IMR-90 (cell line): ENCODE data around the gene RNGTT. TPM values are rescaled to one million over a fixed set of nuclear protein-coding genes. Genes with fewer than 3 reads are reported as not detected.

Experiments
- ATAC-seq: fragments of 200-7000 bp; cut with Tn5 transposase; 2 replicates; pipeline ENCODE4 v1.9.1; 2020; ENCODE audit warnings: low read depth, mild to moderate bottlenecking, moderate library complexity
- BruUV-seq: library from RNA; stranded (reverse); fragments of 400-500 nt; replicated peaks from 2 replicates; lab custom pipeline; 2021; lab: Mats Ljungman, UMichigan
- CTCF ChIA-PET: fragments of 300-600 bp; formaldehyde crosslinking; extraction: SDS; loops from one replicate; lab custom pipeline; 2021; ENCODE audit warnings: antibody characterized with exemption; lab: Yijun Ruan, JAX
- POLR2A ChIA-PET: fragments of 300-600 bp; sonication (Branson Sonifier 250); formaldehyde crosslinking; loops from one replicate; lab custom pipeline; 2022; ENCODE audit warnings: antibody characterized with exemption; ENCODE audit not compliant: unreplicated experiment; lab: Charles Lee
- DNase-seq: peaks from one replicate; pipeline ENCODE4 v3.0.0; 2013
- H2AFZ ChIP-seq: replicated peaks from 2 replicates; pipeline ENCODE3; 2013; ENCODE audit warnings: low read length, mild to moderate bottlenecking; ENCODE audit not compliant: poor library complexity
- H2AK5ac ChIP-seq: 2 replicates; pipeline ENCODE4 v1.6.1; 2013; ENCODE audit warnings: low read depth, low read length, inconsistent platforms
- H2AK9ac ChIP-seq: replicated peaks from 2 replicates; pipeline ENCODE3; 2013; ENCODE audit warnings: mild to moderate bottlenecking, low read depth, low read length, moderate library complexity; ENCODE audit not compliant: poor library complexity
- H2BK120ac ChIP-seq: 2 replicates; pipeline ENCODE4 v1.6.1; 2013; ENCODE audit warnings: low read depth, low read length, inconsistent platforms
- H2BK15ac ChIP-seq: 3 replicates; pipeline ENCODE4 v1.6.1; 2013; ENCODE audit warnings: low read depth, low read length, inconsistent platforms
- H2BK20ac ChIP-seq: 2 replicates; pipeline ENCODE4 v1.6.1; 2013; ENCODE audit warnings: low read depth, mild to moderate bottlenecking, inconsistent platforms, low read length, moderate library complexity
- H2BK5ac ChIP-seq: 2 replicates; pipeline ENCODE4 v1.6.1; 2013; ENCODE audit warnings: mild to moderate bottlenecking, low read depth, low read length, inconsistent platforms; ENCODE audit not compliant: poor library complexity, severe bottlenecking
- H3K14ac ChIP-seq: replicated peaks from 2 replicates; pipeline ENCODE4 v1.6.1; 2013; ENCODE audit warnings: low read depth, low read length, inconsistent platforms
- H3K18ac ChIP-seq: 2 replicates; pipeline ENCODE4 v1.6.1; 2013; ENCODE audit warnings: low read depth, low read length, control low read depth
- H3K23ac ChIP-seq: 2 replicates; pipeline ENCODE4 v1.6.1; 2013; ENCODE audit warnings: low read depth, low read length, inconsistent platforms
- H3K27ac ChIP-seq: 2 replicates; pipeline ENCODE4 v1.5.1; 2013; ENCODE audit warnings: mild to moderate bottlenecking, control low read depth, low read length; ENCODE audit not compliant: insufficient read depth
- H3K27me3 ChIP-seq: 2 replicates; pipeline ENCODE4 v1.6.1; 2013; ENCODE audit warnings: low read length; ENCODE audit not compliant: control insufficient read depth, insufficient read depth
- H3K36me3 ChIP-seq: 2 replicates; pipeline ENCODE4 v1.6.1; 2013; ENCODE audit warnings: low read length, mixed read lengths; ENCODE audit not compliant: control insufficient read depth, insufficient read depth
- H3K4ac ChIP-seq: 2 replicates; pipeline ENCODE4 v1.6.1; 2013; ENCODE audit warnings: low read depth, low read length, inconsistent platforms
- H3K4me1 ChIP-seq: 2 replicates; pipeline ENCODE4 v1.6.1; 2013; ENCODE audit warnings: low read length, mixed read lengths; ENCODE audit not compliant: control insufficient read depth, insufficient read depth
- H3K4me2 ChIP-seq: 2 replicates; pipeline ENCODE4 v1.6.1; 2013; ENCODE audit warnings: low read depth, mild to moderate bottlenecking, control low read depth, low read length, moderate library complexity
- H3K4me3 ChIP-seq: 2 replicates; pipeline ENCODE4 v1.5.1; 2013; ENCODE audit warnings: low read depth, mild to moderate bottlenecking, control low read depth, low read length, moderate library complexity; ENCODE audit not compliant: insufficient read depth
- H3K56ac ChIP-seq: 2 replicates; pipeline ENCODE4 v1.6.1; 2013; ENCODE audit warnings: low read length, inconsistent platforms; ENCODE audit not compliant: insufficient read depth; ENCODE audit errors: extremely low read depth
- H3K79me1 ChIP-seq, 2 experiments: 2 replicates each; pipeline ENCODE4 v1.6.1; 2013; ENCODE audit warnings: low read length in 2 of 2, inconsistent platforms in 1 of 2, low read depth in 1 of 2
- H3K9ac ChIP-seq: 2 replicates; pipeline ENCODE4 v1.6.1; 2013; ENCODE audit warnings: low read depth, low read length, control low read depth
- H3K9me1 ChIP-seq: 2 replicates; pipeline ENCODE4 v1.6.1; 2013; ENCODE audit warnings: low read length, inconsistent platforms; ENCODE audit not compliant: insufficient read depth
- H3K9me3 ChIP-seq: 2 replicates; pipeline ENCODE4 v1.6.1; 2013; ENCODE audit warnings: low read length; ENCODE audit not compliant: control insufficient read depth, insufficient read depth
- H4K20me1 ChIP-seq: 2 replicates; pipeline ENCODE4 v1.6.1; 2013; ENCODE audit warnings: low read length, inconsistent platforms; ENCODE audit not compliant: insufficient read depth
- H4K5ac ChIP-seq: 2 replicates; pipeline ENCODE4 v1.6.1; 2013; ENCODE audit warnings: mild to moderate bottlenecking, low read depth, low read length, control low read depth
- H4K8ac ChIP-seq, 2 experiments: 2 replicates each; pipeline ENCODE4 v1.6.1; 2013; ENCODE audit warnings: low read depth in 2 of 2, low read length in 2 of 2, control low read depth in 1 of 2, inconsistent platforms in 1 of 2
- H4K91ac ChIP-seq: 2 replicates; pipeline ENCODE4 v1.6.1; 2013; ENCODE audit warnings: low read depth, low read length, inconsistent platforms; ENCODE audit not compliant: insufficient read depth
- CHD1 ChIP-seq: IDR thresholded peaks from 2 replicates; pipeline ENCODE4 v1.6.1; 2012; ENCODE audit warnings: low read depth, low read length, improper control_type of control experiment
- ELK1 ChIP-seq: fragments of 150-350 bp; IDR thresholded peaks from 2 replicates; pipeline ENCODE4 v1.6.1; 2016; ENCODE audit warnings: low read depth, mild to moderate bottlenecking, low read length, moderate library complexity, borderline replicate concordance
- FOS ChIP-seq: fragments of 150-350 bp; IDR thresholded peaks from 2 replicates; pipeline ENCODE4 v1.6.1; 2016; ENCODE audit warnings: low read depth, low read length
- MAFK ChIP-seq: IDR thresholded peaks from 2 replicates; pipeline ENCODE4 v1.6.1; 2012; ENCODE audit warnings: low read depth, low read length, improper control_type of control experiment
- RAD21 ChIP-seq: IDR thresholded peaks from 2 replicates; pipeline ENCODE4 v1.6.1; 2012; ENCODE audit warnings: low read length, improper control_type of control experiment
- RCOR1 ChIP-seq: IDR thresholded peaks from 2 replicates; pipeline ENCODE4 v1.6.1; 2012; ENCODE audit warnings: mild to moderate bottlenecking, low read length, improper control_type of control experiment; ENCODE audit not compliant: insufficient replicate concordance
- WGBS, 2 experiments: methylation state at CpG; one replicate each; pipeline versions ENCODE4 v1.1.5 to v1.1.7; 2013; ENCODE audit warnings: missing lambda C conversion rate in 2 of 2; ENCODE audit not compliant: insufficient read length in 1 of 2; ENCODE audit errors: extremely low coverage in 2 of 2; 5-methylcytosine and 5-hydroxymethylcytosine counted together
- dilution Hi-C: fragments of 300-500 bp; cut with HindIII; formaldehyde crosslinking; loops from one replicate; pipeline ENCODE4 v1.14.3; 2018; ENCODE audit warnings: low sequenced_read_pairs; ENCODE audit not compliant: unreplicated experiment
- in situ Hi-C: fragments of 300-500 bp; cut with MboI; formaldehyde crosslinking; loops from 3 replicates; pipeline ENCODE4 v1.14.3; 2019; ENCODE audit warnings: low sequenced_read_pairs, inconsistent platforms, mixed read lengths
- intact Hi-C: fragments of 100-400 bp; cut with micrococcal nuclease; formaldehyde crosslinking; loops from 2 replicates; pipeline ENCODE4 v1.10.0; 2022
- polyA plus RNA-seq, 3 experiments: library from polyadenylated mRNA; depleted of rRNA; stranded (reverse); fragments of >200 nt; gene quantifications; 2 replicates each; pipeline ENCODE4 v1.2.3, GENCODE V29; 2012; ENCODE audit warnings: low replicate concordance in 1 of 3
- total RNA-seq: library from RNA; depleted of rRNA; stranded (reverse); fragments of >200 nt; gene quantifications from 2 replicates; pipeline ENCODE4 v1.2.3, GENCODE V29; 2012

The RNGTT gene
- total and polyA plus RNA-seq, 2 of the 4 experiments (the other 2 are of a cell fraction) = 5.4 to 21.7 TPM

GRCh38 chr6:88683734-88684133 lies 279.7 kb downstream of the RNGTT start:
- H4K8ac ChIP-seq = no peak overlapping the region
- WGBS, 2 experiments = 100% methylated on average over 1 of the region's 3 CpGs; no CpG with 5 or more reads in 1 of the 2 experiments
- H3K27me3 ChIP-seq = no peaks in the 10 kb centered on the region
- DNase-seq (peak; percentile 36), ATAC-seq (no peak)
- H3K18ac ChIP-seq = no peak overlapping the region
- CTCF ChIA-PET = no interaction called here
- dilution Hi-C loops = no loop called here
- no peak overlapping the region for H2AK5ac ChIP-seq
- H2BK15ac ChIP-seq = no peak overlapping the region
- POLR2A ChIA-PET = no interaction called here
- H2AFZ ChIP-seq = no peak overlapping the region
- no peaks in the 10 kb centered on the region for H3K9me1 ChIP-seq
- no peaks in the 10 kb centered on the region for H3K9me3 ChIP-seq
- no peak overlapping the region for H3K14ac ChIP-seq
- H3K27ac ChIP-seq = no peak overlapping the region
- H3K4me3 ChIP-seq = no peak overlapping the region
- no peaks in the 10 kb centered on the region for H3K36me3 ChIP-seq
- H3K9ac ChIP-seq = no peak overlapping the region
- H4K20me1 ChIP-seq = no peaks in the 10 kb centered on the region; the same call in 1 of the 2 replicates
- H4K91ac ChIP-seq = no peak overlapping the region
- H3K23ac ChIP-seq = no peak overlapping the region
- intact Hi-C loops = no loop called here
- H3K56ac ChIP-seq = no peak overlapping the region
- H2BK120ac ChIP-seq = no peak overlapping the region
- no peaks in the 10 kb centered on the region for H3K4me1 ChIP-seq
- TF ChIP-seq ELK1 (no peak), CHD1 (no peak), RAD21 (no peak), MAFK (no peak), RCOR1 (no peak), FOS (no peak)
- peaks cover 0 to 2% of the 10 kb centered on the region in 2 experiments; a peak in 2 of 4 replicates for H3K79me1 ChIP-seq
- H2BK5ac ChIP-seq = no peak overlapping the region
- in situ Hi-C loops = no loop called here
- H4K5ac ChIP-seq = no peak overlapping the region
- BruUV-seq = no TSS peak
- no peak overlapping the region for H3K4me2 ChIP-seq
- no peak overlapping the region for H2BK20ac ChIP-seq
- no peak overlapping the region for H3K4ac ChIP-seq
- no peak overlapping the region for H2AK9ac ChIP-seq
